ENCODE measurements around the gene PPIL4.

The PPIL4 gene

GRCh38 chr6:149545754-149546471 lies at the start of gene PPIL4:
Gene PPIL4 (minus strand): TSS chr6:149546043. CDS start chr6:149546005, 38 bp downstream.
- Histone ChIP-seq H3K4me3 (peak within 1 kb of the TSS; percentile 85 to 99 (median 94)), H3K27ac (peak within 1 kb of the TSS; percentile 73 to 100 (median 96))

- no peak overlapping the region for H3K4me3 ChIP-seq
- no peak overlapping the region for H3K27ac ChIP-seq
Measured at GRCh38 chr6:149593408-149593807, 47.6 kb upstream of the PPIL4 start.

- H3K27ac ChIP-seq, result no peak overlapping the region
- no peak overlapping the region for H3K4me3 ChIP-seq
Measured at GRCh38 chr6:149592983-149593382, 47.1 kb upstream of the PPIL4 start.

- Histone ChIP-seq H3K4me3 (no peak overlapping the region), H3K27ac (no peak overlapping the region)
Measured at GRCh38 chr6:149586149-149586548, 40.3 kb upstream of the PPIL4 start.

- Histone ChIP-seq H3K27ac (no peak overlapping the region), H3K4me3 (no peak overlapping the region)
Measured at GRCh38 chr6:149581349-149581748, 35.5 kb upstream of the PPIL4 start.

- Histone ChIP-seq H3K4me3 (no peak overlapping the region), H3K27ac (no peak overlapping the region)
Measured at GRCh38 chr6:149580880-149581279, 35.0 kb upstream of the PPIL4 start.

- no peak overlapping the region for H3K27ac ChIP-seq
- no peak overlapping the region for H3K4me3 ChIP-seq
Measured at GRCh38 chr6:149567945-149568585, 22.2 kb upstream of the PPIL4 start.

- peak overlapping the region in 17 of 21 experiments; percentile 78 to 96 (median 92) for H3K27ac ChIP-seq
- H3K4me3 ChIP-seq, result peak overlapping the region; percentile 88 to 100 (median 98)
Measured at GRCh38 chr6:149567194-149567586, 21.3 kb upstream of the PPIL4 start.

- Histone ChIP-seq H3K27ac (peak overlapping the region; percentile 60 to 96 (median 92)), H3K4me3 (peak overlapping the region; percentile 88 to 100 (median 98))
Measured at GRCh38 chr6:149566410-149567193, 20.8 kb upstream of the PPIL4 start.

GRCh38 chr6:149565527-149566409 lies 19.9 kb upstream of the PPIL4 start, which contains the start of gene GINM1:
Gene GINM1 (plus strand): TSS chr6:149566375. CDS start chr6:149566415, 40 bp downstream.
- H3K27ac ChIP-seq, result peak within 1 kb of the TSS; percentile 60 to 96 (median 92)
- H3K4me3 ChIP-seq, result peak within 1 kb of the TSS; percentile 88 to 100 (median 98)

GRCh38 chr6:149563928-149564325 lies 18.1 kb upstream of the PPIL4 start:
- Histone ChIP-seq H3K4me3 (no peak overlapping the region), H3K27ac (peak overlapping the region in 1 of 21 experiments; percentile 43)

- H3K27ac ChIP-seq, result peak overlapping the region in 5 of 21 experiments; percentile 20 to 62 (median 43)
- H3K4me3 ChIP-seq, result no peak overlapping the region
Measured at GRCh38 chr6:149563203-149563927, 17.5 kb upstream of the PPIL4 start.

GRCh38 chr6:149560736-149561135 lies 14.9 kb upstream of the PPIL4 start:
- Histone ChIP-seq H3K4me3 (no peak overlapping the region), H3K27ac (no peak overlapping the region)

- no peak overlapping the region for H3K27ac ChIP-seq
Measured at GRCh38 chr6:149559389-149559788, 13.5 kb upstream of the PPIL4 start.

GRCh38 chr6:149558029-149558428 lies 12.2 kb upstream of the PPIL4 start:
- Histone ChIP-seq H3K4me3 (no peak overlapping the region), H3K27ac (no peak overlapping the region)

More at GRCh38 chr6:149559389-149559788, 13.5 kb upstream of the PPIL4 start:
- H3K4me3 ChIP-seq, result no peak overlapping the region

GRCh38 chr6:149551920-149552319 lies 6.1 kb upstream of the PPIL4 start:
- no peak overlapping the region for H3K4me3 ChIP-seq
- no peak overlapping the region for H3K27ac ChIP-seq

GRCh38 chr6:149545258-149545753 lies 537 bp downstream of the PPIL4 start:
- Histone ChIP-seq H3K4me3 (peak overlapping the region; percentile 85 to 99 (median 94)), H3K27ac (peak overlapping the region; percentile 73 to 100 (median 96))

- Histone ChIP-seq H3K4me3 (peak overlapping the region; percentile 85 to 99 (median 94)), H3K27ac (peak overlapping the region in 16 of 21 experiments; percentile 88 to 100 (median 97))
Measured at GRCh38 chr6:149544646-149545257, 1.1 kb downstream of the PPIL4 start.
